NCI-H1930 (cell line): ENCODE data around the gene OPTC.
"Not testable (repeated sequence)": the region's sequence is repeated elsewhere in the genome, so short reads cannot be mapped to it uniquely, and the experiment has no call there.

Experiments
- DNase-seq, 2 experiments: peaks; one replicate each; lab custom pipeline; 2025; lab: John Stamatoyannopoulos, UW

The OPTC gene

DNA sequence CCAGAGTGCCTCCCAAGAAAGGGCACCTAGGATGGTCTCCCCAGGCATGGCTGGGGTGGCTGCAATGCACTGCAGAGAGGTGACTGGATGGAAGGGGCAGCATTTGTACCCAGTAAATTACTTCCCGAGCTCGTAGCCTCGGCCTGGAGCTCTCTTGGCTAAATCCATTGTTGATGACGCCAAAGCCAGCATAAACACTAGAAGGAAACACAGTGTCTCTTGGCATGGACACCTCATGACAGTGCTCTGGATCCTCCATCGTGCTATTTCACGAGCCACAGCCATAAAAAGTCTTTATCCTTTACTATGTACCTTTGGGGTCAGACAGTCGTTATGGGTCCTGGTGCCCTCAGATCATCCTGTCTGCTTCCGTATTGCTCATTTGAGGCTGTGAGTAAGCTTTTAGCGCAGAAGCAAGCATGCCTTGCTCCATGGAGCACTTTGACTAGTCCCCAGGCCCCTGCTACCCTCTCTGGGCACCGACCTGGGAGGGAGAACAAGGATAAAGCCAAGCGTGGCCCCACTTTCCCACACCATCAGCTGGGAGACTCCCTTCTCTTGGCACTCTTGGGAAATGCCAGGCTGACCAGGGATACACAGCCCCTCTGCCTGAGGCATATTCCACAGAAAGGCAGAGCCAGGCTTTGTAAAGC is 28.7 kb upstream of the OPTC start:
- DNase-seq: no peak

DNA sequence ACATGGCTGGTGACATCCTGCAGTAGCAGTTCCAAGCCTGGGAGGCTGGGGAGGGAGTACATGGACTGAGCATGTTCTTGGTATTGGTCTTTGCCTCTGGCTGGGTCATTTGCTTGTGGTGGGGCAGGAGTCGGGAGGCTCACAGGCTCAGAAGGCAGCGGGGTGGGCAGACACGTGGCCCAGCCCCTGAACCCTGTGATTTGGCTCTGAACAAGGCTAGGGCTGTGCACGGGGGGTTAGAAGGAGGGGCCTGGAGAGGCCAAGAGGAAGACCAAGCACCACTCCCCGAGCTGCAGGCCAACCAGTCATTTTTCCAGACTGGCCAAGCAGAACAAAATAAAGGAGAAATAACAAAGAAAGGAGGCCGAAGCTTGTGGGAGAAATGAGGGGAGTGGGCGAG is 28.0 kb upstream of the OPTC start:
- DNase-seq: no peak

DNA sequence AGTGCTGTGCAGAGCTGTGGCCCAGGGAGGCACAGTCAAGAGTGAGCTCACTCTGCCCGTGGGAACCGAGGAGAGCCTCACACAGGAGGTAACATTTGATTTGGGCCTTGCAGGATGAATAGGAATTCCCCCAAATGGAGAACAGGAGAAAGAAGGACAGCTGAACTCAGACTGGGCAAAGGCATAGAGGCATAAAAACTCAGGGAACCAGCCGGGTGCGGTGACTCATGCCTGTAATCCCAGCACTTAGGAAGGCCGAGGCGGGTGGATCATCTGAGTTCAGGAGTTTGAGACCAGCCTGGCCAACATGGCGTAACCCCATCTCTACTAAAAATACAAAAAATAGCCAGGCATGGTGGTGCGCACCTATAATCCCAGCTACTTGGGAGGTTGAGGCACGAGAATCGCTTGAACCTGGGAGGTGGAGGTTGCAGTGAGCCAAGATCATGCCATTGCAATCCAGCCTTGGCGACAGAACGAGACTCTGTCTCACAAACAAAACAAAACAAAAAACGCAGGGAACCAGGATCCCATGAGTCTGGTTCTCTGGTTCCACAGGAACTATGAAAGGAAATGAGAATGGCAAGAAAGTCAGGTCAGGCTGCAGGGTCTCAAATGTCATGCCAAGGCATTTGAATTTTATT is 26.9 kb upstream of the OPTC start:
- DNase-seq: not testable (repeated sequence)

DNA sequence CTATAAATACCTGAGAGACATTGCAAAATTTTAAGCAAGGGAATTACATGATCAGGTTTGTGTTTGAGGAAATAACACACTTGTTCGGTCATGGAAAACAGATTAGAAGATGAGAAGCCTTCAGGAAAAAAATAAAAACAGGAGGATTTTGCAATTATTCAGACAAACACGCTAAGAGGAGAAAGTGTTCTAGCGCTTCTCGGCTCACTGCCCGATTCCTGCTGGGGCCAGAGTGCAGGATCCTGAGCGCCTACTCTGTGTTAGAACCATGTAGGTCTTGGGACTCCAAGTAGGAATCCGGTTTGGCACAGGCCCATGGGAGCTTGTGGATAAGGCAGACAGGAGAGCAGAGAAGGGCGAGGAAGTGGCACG is 26.4 kb upstream of the OPTC start:
- DNase-seq: no peak

DNA sequence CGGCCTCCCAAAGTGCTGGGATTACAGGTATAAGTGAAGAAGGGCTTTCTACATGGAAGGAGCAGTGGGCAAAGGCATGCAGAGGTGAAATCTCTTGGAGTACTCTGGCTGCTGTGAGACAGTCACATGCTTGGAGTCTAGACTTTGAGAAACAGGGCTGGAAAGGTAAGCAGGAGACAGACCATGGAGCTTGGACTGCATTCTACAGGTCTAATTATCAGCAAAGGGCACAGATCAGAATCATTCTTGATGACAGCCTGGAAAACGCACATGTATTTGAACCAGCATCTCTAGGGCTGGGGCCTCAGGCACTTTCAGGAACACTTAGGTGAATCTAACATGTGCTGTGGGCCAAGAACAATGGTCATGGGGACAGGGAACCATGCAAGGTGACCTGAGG is 25.6 kb upstream of the OPTC start:
- DNase-seq: no peak

DNA sequence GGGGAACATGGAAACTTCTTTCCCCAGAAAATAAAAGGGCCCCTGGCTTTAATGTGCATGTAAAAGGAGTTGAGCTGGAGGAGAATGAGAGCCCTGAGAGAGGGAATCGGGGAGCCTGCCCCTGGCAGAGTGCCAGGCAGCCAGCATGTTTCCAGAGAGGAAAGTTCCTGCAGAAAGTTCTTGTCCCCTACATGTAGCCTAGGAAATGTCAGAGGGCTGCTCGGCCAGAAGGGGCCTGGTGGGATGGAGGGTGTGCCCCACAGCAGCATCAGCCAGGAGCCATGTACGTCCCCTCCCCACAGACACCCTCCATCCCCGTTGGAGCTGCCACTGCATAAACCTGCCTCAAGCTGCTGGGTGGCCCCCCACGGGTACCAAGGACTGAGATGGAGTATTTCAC is 23.7 kb upstream of the OPTC start:
- DNase-seq: no peak

DNA sequence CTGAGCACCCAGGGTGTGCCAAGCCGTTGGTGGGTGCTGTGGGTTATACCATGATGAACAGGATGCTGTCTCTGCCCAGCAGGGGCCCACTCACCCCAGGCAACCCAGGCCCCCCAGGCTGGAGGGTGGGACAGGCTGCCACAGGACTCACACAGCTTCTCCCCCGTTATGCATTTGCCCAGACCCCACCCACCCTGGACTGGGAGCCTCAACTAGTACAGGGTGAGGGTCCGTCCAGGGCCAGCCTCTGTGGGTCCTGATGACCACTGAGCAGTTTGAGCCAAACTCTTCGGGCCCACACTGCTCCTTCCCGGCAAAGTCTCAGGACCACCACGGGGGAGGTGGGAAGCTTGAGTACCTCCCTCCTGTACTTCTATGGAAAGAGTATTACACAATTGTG is 22.1 kb upstream of the OPTC start:
- no peak for DNase-seq

DNA sequence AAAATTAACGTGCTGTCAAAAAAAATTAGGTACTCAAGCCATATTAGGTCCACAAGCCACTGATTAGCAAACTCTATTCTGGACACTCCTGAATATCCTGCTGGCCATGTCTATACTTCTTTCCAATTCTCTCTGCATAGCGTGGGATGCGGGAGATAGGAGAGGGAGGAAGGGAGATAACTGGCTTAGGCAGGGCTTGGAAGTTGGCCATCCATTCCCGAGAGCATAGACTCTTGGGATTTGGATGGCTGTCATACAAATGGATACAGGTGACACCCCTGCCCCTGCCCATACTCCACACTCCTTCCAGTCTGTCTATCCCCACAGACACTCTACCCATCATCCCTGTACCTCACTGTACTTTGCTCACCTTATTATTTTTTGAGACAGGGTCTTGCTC is 20.7 kb upstream of the OPTC start:
- DNase-seq: no peak

DNA sequence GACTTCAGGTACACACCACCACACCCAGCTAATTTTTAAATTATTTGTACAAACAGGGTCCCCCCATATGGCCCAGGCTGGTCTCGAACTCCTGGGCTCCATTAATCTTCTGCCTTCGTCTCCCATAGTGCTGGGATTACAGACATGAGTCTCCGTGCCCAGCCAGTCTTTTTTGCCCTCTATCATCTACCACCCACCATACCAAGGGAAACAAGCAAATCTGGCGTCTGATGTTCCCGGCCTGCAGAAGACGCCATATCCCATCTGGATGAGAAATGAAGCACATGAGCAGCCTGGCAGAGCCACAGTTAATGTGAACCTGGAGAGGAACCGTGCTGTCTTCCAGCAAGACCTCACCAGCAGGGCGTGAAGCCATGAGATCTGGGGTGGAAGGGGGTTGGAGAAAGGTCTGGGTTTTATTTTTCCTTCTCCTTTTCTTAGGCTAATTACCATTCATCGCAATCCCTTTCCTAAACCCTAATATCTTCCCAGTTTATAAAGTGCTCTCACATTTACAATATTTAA is 20.1 kb upstream of the OPTC start:
- no peak for DNase-seq

DNA sequence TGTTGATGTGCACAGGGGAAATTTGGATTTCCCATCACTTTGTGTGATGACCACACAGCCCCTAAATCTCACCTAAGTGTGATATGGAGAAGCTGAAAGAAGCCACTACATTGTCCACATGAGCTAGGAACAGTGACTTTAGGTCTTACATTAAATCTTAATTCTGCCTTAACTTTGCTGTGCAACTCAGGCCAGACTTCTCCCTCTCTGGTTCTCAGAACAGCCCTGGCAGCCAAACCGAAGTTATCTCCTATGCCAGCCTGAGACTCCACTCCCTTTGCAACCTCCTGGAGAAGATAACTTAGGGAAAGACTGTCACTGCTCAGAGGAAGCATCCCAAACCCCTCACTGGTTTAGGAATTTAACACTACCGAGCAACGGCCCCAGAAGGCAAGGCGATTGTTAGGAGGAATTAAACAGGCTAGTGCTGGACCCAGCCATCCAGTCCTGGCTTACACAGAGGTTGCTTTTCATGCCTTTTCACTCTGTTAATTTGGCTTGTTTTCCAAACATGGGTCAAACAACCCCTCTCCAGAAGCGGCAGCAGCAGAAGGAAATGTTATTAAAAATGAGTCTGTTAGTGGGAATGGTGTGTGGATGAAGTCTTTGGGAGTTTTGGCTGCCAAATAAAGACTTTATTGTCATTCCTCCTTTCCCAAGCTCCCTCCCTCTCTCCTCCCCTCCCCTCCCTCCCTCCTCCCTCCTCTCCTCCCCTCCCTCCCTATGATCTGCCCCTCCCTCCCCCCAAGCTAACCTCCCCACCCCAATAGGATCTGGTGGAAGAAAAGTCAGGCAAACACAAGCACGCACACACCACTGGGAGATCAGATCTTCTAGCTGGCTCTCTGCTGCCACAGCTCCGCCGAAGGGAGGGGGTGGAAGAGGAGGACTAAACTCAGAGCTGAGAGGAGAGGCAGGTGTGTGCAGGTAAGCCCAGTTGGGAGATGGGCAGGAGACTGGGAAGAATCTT is 18.7 kb upstream of the OPTC start, which contains the start of gene PRELP:
TSS of gene PRELP (plus strand) at position 795 of the 970 bp plus-strand sequence. CDS start 7,379 bp downstream, outside the sequence.
- DNase-seq: no peak

DNA sequence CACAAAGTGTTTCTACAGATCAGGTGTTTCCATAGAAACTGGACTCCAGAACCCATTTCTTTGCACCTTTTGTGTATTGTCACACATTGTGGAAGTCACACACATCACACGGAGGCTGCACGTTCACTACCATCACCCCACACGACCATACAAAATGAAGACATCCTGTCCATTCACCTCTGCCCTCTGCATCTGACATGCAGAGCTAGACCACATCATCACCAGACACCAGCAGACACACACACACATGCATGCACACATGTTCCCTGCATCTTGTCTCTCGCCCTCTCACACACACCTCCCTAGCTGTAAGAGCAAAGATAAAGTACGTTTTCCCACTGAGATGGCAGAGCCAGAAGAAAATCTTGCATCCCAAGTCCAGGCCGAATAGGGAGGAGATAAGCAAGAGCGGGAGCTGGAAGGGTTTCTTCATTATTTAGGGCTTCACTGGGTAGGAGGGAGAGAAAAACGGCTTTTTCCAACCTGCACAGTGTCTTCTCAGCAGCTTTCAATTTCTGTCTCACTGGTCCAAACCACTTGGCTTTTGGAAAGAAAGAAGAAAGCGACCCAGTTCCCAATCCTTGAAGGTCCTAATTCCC is 17.6 kb upstream of the OPTC start:
- DNase-seq: no peak

DNA sequence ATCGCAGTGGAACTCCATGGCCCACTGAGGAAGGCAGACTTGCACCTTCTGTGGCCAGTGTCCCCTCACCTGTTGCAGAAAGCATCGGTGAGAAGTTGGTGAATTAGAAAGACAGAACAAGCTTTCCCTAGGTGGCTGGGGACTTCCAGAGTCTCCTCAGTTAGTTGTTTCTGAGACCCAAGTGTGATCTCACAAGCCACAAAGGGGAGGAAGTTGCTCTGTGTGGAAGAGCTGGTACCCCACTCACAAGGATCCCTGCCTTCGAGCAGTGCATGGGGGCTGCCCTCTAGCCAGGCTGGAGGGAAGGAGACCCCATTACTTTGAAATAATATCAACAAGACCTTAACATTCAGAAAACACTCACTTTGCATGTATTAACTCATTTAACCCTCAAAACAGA is 16.2 kb upstream of the OPTC start:
- DNase-seq: no peak

DNA sequence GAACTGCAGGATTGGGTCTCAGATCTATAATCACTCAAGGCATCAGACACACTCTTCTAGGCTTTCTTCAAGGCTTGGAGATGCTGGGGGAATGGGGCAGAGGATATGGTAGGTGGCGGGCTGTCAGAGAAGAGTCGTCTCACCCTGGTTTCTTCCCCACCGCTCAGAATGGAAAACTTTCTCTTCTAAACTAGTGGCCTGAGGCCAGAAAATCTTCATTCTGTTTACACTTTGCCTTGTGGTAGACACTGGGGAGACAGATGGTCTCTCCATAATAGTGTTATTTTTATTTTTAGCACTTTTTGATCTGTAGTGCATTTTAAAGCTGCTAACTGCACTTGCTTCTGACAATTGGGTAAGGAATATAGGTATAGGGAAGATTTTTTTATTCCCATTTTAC is 15.7 kb upstream of the OPTC start:
- DNase-seq: no peak

DNA sequence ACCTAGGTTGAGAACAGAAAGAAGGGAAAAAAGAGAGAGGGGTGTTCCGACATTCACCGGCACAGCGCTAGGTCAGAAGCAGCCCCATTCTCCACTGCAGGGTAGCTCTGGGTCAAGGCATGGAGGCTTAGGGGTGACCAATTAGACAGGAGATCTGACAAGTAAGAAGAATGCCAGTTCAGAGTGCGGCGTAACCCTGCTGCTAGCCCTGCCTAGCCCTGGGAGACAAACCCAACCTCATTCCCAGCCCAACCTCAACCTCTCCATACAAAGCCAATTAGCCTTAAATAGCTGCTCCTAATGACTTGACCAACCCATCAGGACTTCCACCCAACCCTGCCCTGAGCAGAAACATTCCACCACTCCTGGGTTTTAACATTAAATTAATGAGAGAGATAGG is 15.0 kb upstream of the OPTC start:
- no peak for DNase-seq

DNA sequence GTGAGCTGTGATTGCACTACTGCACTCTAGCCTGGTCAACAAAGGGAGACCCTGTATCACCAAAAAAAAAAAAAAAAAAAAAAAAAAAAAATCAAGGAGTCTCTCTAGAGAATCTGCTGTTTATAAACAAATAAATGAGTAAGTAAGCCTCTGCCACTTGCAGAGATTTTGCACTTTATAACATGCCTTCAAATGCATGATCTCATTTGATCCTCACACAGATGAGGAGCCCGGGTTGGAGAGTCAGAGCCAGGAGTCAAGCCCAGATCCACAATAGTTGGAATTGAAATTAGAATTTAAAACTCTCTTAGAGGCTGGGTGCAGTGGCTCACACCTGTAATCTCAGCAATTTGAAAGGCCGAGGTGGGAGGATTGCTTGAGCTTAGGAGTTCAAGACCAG is 14.3 kb upstream of the OPTC start:
- DNase-seq: no peak

DNA sequence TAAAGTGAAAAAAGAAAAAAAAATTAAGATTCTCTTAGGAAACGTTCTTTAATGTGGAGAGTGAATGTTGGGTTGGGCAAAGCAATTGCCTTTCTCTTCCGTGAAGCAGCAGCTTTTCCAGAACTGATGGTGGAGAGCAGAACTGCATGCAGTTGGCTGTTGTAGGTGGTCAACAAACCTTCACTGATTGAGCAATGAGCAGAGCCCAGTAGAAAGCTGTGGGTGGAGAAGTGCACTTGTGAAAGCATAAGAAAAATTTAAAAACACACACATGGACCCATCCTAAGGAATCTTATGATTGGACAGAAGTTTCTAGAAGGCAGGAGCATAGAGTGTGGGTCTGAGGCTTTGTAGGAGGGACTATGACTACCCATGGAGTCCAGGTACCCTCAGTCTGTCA is 13.9 kb upstream of the OPTC start:
- DNase-seq: no peak

DNA sequence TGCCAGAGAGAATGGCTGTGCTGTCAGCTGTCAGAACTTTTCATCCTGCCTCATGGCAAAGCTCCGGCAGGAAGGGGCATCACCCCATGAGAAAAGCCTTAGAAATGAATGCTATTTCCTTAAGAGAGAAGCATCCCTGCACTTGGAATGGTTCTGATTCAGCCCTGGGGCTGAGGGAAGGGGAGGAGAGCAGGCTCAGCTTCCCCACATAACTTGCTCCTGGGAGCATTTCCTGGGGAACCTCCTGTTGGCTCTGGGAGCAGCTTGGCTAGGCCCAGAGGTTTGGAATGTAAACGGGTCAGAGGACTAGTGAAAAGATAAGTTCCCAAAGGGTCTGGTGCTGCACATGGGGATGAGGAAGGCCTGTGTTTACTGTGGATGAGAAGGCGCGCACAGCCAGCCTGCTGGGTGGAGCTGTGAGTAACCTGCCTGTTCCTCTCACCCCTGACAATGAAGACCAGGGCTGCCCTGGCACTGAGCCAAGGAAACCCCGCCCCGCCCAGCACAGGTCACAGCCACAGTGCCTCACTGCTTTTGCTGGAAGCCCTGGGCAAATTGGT is 13.3 kb upstream of the OPTC start:
- no peak for DNase-seq

DNA sequence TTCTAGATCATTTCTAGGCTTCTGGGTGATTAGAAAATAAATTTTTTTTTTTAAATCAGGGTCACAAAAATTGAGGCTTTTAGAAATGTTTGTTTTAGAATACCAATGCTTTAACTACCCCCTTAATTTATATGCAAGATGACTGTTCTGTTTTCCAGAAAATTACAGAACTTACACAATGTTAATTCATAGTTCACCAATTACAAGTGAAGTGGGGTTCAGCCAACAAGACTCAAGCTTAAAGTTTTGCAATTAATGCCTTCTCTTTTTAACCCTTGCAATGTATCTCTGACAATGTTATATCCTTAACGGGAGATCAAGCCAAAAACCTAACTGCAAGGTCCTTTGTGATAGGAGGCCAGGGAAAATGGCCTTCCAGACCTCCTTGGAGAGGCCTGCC is 12.8 kb upstream of the OPTC start:
- DNase-seq: no peak

DNA sequence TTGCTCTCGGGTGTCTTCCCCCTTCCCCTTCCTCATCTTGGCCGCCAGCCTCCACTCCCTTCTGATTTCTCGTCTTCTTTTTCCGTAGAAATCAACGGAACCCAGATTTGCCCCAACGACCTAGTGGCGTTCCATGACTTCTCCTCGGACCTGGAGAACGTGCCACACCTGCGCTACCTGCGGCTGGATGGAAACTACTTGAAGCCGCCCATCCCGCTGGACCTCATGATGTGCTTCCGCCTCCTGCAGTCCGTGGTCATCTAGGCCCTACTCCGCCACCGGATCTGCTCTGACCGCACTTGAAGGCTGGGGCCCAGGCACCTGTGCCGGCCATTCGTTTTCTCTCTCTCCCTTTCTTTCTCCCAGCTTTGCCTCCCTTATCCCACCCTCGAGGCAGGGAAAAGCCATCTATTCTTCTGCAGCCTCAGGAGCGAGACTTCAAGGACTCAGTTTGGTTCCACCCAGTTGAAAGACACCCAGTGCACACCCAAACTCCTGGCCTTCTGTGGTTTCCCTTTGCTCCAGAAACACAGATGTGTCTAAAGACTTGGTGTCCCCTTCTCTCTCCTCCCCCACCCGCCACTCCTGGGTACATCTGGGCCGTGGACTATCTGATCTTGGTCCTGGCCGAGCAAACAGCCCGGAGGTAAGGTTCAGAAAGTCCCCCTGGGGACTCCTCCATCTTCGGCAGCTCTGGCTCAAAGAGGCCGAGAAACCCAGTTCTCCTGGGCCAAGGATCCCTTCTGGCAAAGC is 7.2 kb upstream of the OPTC start:
- no peak for DNase-seq

DNA sequence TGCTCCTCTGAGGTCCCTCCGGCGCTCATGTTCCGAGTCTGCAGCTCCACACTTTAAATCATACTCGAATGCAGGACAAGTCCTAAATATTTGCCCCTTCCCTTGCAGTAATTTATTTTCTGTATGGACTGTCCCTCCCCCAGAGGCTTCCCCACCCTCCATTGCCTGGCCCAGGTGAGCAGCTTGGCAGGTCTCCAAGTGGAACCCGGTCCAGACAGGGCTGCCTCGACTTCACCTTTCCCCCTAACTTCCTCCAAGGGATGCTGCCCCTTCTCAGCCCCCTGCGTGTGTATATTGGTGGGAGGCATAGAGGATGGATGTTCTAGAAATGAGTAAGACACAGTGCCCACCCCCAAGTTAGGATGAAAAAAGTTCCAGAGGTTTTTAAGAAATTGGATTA is 5.4 kb upstream of the OPTC start:
- no peak for DNase-seq

DNA sequence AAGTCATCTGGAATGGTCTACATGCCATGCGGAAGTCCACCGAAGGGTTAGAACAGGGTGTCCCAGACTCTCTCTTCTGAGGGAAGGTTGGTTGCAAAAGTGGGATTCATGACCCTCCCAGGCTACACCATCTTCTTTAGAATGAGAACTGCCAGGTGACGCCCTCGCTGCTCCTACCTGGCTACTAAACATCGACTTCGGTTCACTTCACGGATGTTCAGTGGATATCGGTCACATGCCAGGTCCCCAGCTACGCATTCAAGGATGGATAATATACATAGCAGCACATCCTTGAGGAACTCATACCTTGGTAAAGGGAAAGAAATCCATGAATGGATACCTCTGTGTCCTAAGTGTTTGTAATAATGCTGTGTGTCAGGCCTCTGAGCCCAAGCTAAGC is 3.3 kb upstream of the OPTC start:
- DNase-seq: no peak
